ENCODE measurements around the gene DDX1. TPM values are rescaled to one million over a fixed set of nuclear protein-coding genes. Genes with fewer than 3 reads are reported as not detected.

The DDX1 gene
- total RNA-seq, 1 donor from 2014 or later: 255 TPM

GRCh38 chr2:15661295-15661569 is 69.6 kb downstream of the DDX1 start:
- no peak for DNase-seq
- Mint-ChIP-seq H3K36me3 (ENCODE audit: unreplicated experiment) (peaks cover 14% of the 10 kb centered on the region), H3K9me3 (ENCODE audit: unreplicated experiment) (no peaks in the 10 kb centered on the region), H3K4me1 (ENCODE audit: low read depth, unreplicated experiment) (no peaks in the 10 kb centered on the region), H3K4me3 (ENCODE audit: unreplicated experiment) (no peak overlapping the region), H3K27ac (ENCODE audit: unreplicated experiment) (no peak overlapping the region), H3K27me3 (ENCODE audit: unreplicated experiment) (no peaks in the 10 kb centered on the region)
- TF ChIP-seq CTCF (IDR thresholded peaks at IDR 0.05; ENCODE audit: partially characterized antibody, unreplicated experiment): no peak

- no peak overlapping the region for H3K4me3 Mint-ChIP-seq (ENCODE audit: unreplicated experiment)
- H3K4me1 Mint-ChIP-seq (ENCODE audit: low read depth, unreplicated experiment): no peaks in the 10 kb centered on the region
- H3K9me3 Mint-ChIP-seq (ENCODE audit: unreplicated experiment): no peaks in the 10 kb centered on the region
- TF ChIP-seq CTCF (IDR thresholded peaks at IDR 0.05; ENCODE audit: partially characterized antibody, unreplicated experiment): no peak
- DNase-seq: no peak
- H3K27me3 Mint-ChIP-seq (ENCODE audit: unreplicated experiment): no peaks in the 10 kb centered on the region
- no peak overlapping the region for H3K27ac Mint-ChIP-seq (ENCODE audit: unreplicated experiment)
- H3K36me3 Mint-ChIP-seq (ENCODE audit: unreplicated experiment): peaks cover 14% of the 10 kb centered on the region
Measured at GRCh38 chr2:15662026-15662425, 70.4 kb downstream of the DDX1 start.

GRCh38 chr2:15662579-15662978 is 70.9 kb downstream of the DDX1 start:
- no peak overlapping the region for H3K4me3 Mint-ChIP-seq (ENCODE audit: unreplicated experiment)
- H3K27ac Mint-ChIP-seq (ENCODE audit: unreplicated experiment): no peak overlapping the region
- no peaks in the 10 kb centered on the region for H3K9me3 Mint-ChIP-seq (ENCODE audit: unreplicated experiment)
- no peaks in the 10 kb centered on the region for H3K27me3 Mint-ChIP-seq (ENCODE audit: unreplicated experiment)
- H3K36me3 Mint-ChIP-seq (ENCODE audit: unreplicated experiment): peaks cover 14% of the 10 kb centered on the region
- DNase-seq: no peak
- peaks cover under 1% of the 10 kb centered on the region for H3K4me1 Mint-ChIP-seq (ENCODE audit: low read depth, unreplicated experiment)
- no peak for TF ChIP-seq CTCF (IDR thresholded peaks at IDR 0.05; ENCODE audit: partially characterized antibody, unreplicated experiment)

GRCh38 chr2:15663802-15664201 is 72.1 kb downstream of the DDX1 start:
- H3K27ac Mint-ChIP-seq (ENCODE audit: unreplicated experiment): no peak overlapping the region
- DNase-seq: no peak
- H3K27me3 Mint-ChIP-seq (ENCODE audit: unreplicated experiment): no peaks in the 10 kb centered on the region
- H3K4me1 Mint-ChIP-seq (ENCODE audit: low read depth, unreplicated experiment): peaks cover 10% of the 10 kb centered on the region
- H3K4me3 Mint-ChIP-seq (ENCODE audit: unreplicated experiment): no peak overlapping the region
- H3K9me3 Mint-ChIP-seq (ENCODE audit: unreplicated experiment): no peaks in the 10 kb centered on the region
- no peak for TF ChIP-seq CTCF (IDR thresholded peaks at IDR 0.05; ENCODE audit: partially characterized antibody, unreplicated experiment)
- peaks cover 11% of the 10 kb centered on the region for H3K36me3 Mint-ChIP-seq (ENCODE audit: unreplicated experiment)

DNA sequence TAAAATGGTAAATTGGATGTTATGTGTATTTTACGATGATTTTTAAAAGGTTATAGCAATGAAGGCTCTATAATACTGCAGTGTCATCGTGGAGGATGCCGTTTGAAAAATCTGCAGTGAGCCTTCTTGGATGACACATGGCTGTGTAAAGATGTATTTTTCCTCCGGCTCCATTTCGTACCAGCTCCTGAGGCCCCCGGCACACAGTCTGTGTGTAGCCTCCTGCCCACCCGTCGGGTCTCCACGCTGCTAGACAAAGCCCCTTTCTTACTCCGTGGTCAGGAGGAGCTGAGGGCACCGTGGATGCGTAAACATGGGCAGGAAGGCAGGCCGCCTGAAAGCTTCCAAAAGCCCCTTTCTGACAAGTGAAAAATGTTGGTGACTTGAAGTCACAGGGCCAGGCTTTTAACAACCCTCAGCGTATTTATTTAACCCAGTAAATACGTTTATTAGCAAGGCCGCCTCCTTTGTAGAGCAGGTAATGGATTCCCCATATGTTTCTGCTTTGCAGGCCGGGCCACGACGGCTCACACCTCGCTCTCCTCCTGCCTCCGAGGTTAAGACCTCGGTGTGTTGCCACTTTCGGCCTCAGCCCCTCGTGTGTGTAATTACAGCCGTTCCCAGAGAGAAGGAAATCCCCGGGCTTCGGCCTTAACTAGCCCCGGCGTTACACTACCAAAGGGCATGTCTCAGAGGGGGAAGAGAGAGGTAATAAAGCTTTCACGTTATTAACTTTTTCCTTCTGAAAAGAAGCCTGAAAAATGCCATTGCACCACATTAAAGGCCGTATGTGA is 72.8 kb downstream of the DDX1 start:
- no peak overlapping the region for H3K27ac Mint-ChIP-seq (ENCODE audit: unreplicated experiment)
- H3K9me3 Mint-ChIP-seq (ENCODE audit: unreplicated experiment): no peaks in the 10 kb centered on the region
- H3K27me3 Mint-ChIP-seq (ENCODE audit: unreplicated experiment): no peaks in the 10 kb centered on the region
- TF ChIP-seq CTCF (IDR thresholded peaks at IDR 0.05; ENCODE audit: partially characterized antibody, unreplicated experiment): no peak
- H3K36me3 Mint-ChIP-seq (ENCODE audit: unreplicated experiment): peaks cover 6% of the 10 kb centered on the region
- no peak for DNase-seq
- peaks cover 14% of the 10 kb centered on the region for H3K4me1 Mint-ChIP-seq (ENCODE audit: low read depth, unreplicated experiment)
- H3K4me3 Mint-ChIP-seq (ENCODE audit: unreplicated experiment): no peak overlapping the region

All from glutamatergic neuron (in vitro differentiated cells).